ENCODE results near the gene SEMA5A.

The SEMA5A gene

DNA sequence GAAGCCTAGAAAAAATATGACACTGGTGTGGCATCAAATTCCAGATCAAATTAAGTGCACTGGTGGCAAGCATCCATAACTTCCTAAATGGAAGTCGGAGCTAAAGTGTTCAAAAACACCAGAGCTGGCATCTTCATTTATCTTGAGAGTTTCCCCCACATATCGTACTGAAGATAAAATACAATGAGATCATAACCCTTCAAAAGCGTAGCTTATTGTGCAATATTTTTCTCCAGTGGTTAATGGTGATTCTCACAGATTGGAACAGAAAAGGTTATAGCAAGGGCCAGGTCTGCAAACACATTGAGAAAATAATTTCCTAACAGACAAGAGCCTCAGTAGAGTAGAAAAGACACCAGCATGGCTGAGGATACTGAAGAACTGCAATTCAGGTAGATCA, 147.6 kb downstream of the SEMA5A start:
- DNase-seq (ENCODE audit: low read depth in 2 of 2), result no peak

DNA sequence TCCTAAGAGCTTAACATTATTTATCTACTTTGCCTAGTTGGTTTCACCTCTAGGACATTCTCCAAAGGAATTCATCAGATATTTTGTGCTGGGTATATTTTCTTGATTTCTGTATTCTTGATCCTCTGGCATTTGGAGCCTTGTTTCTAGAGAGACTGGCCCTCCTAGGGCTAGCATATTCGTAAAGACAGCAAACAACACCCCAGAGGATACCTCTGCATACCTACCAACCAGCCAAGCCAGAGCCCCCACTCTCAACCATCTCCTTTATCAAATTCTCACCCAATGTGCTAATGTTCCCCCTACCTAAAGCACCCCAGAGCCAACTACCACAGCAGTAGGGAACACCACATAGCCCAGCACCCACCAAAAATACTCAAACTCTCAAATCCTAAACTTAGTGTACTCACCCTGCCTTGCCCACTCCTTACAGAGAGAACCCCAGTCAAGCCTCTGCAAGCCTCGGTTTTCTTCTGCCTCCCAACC, 149.5 kb downstream of the SEMA5A start:
- DNase-seq (ENCODE audit: low read depth in 2 of 2), result no peak

DNA sequence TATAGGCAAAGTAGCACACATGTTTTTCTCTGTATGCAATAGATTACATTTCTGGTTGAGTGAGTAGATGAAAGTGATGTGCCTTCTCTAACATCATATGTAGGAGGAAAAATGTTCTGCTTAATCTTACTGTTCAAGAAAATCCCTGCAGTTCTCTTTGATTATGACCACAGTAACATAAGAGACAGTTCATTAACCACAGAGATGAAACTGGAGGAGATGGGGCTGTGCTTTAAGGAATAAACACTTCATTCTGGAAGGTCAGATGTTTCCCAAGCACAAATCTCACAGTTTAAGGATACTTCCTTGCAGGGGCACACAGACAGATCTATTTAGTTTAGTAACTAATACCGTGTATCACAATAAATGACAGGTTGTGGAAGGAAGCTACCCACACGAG, 150.2 kb downstream of the SEMA5A start:
- DNase-seq (ENCODE audit: low read depth in 2 of 2), result no peak

DNA sequence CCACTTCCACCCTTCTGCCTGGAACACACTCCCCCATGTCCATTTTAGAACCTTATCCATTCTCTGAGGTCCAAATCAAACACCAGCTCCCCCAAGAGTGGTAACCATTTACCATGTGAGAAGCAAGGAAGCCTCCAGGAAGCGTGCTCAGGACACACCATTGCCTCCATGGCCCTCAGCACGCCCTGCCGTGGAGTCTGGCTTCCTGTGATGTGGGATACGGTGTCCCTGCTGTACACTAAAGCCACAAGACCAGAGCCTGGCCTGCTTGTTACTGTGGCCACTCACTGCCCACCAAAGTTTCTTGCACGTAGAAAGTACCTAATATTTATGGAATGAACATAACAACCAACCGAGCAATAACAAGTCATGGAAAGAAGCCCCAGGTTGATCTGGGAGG, 151.7 kb downstream of the SEMA5A start:
- DNase-seq (ENCODE audit: low read depth in 2 of 2), result no peak

DNA sequence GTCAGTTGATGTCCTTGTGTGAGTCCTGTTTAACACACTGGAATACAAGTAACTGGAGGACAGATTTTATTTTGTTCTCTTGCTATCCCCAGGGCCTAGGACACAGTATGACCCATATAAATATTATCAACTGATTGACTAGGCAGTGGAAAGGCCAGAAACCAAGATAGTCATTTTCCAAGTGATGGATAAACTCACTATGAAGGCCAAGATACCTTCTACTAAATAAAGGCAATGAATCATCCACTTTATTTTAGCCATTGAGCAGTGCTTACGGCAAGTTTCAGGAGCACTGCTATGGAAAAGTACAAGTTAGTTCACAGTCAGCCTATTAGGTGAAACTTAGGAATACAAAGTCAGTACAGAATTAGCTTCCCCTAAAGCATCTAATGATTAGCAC, 153.2 kb downstream of the SEMA5A start:
- DNase-seq (ENCODE audit: low read depth in 2 of 2), result no peak

DNA sequence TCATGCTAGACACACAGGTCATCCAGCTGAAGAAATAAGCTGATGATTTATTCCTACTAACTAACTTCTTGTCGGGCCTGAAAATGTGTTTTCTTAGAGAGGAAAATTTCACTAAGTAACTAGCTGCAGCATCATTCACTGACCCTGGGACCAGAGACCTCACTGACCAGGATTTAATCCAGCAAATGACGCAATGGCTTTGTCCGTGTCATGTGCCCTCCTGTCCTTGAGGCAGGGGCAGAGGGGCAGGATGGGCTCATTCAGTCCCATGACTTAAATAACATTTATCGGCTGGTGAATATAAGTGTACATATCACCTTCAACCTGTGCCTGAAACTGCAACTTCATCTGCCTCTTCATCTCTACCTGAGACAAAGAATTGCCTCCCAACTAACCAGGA, 154.8 kb downstream of the SEMA5A start:
- DNase-seq (ENCODE audit: low read depth in 2 of 2), result no peak

DNA sequence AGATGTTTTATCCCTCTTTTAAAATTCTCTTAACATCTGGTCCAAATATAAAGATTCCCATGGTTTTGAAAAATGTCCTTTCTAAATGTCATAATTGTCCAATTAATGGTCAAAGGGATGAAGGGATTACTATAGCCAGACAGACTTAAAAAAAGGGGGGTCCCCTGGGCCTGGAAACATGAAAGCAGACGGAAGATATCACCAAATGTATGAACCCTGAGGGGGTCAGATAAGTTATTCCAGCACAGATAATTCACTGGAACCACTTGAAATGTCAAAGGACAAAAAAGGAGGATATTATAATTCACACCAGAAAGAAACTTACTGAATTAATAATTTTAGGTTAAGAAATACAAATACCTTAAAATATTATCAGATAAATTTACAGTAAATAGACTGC, 155.8 kb downstream of the SEMA5A start:
- no peak for DNase-seq (ENCODE audit: low read depth in 2 of 2)

DNA sequence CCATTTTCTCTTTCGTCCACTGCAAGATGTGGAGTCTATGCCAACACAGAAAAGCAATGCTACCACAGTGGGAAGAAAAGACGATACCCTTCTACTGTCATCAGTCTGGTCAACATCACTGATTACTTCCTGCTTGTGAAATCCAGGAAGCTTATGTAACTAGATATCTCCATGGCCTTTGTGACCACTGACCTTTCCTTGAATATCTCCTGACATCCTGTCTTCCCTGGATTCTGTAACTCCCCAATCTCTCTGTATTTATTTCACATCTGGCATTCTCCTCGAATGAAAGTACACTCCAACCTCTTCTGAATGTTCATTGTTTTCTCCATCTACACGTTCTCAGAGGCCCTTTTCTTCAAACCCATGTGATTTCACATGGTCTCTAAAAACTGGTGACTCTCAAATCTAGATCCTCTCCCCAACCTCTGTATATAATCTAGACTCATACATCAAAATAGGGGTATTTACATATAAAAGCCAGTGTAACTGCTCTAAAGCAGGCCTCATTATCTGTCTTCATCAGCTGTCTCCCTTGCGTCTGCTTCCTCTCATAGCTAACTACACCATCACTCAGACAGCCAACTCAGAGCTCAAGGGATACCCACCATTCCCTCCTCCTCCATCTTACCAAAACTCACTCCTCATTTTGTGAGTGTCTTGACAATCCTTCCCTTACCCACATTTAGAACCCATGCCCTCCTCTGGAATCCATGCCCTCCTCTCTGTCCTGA, 156.8 kb downstream of the SEMA5A start:
- no peak for DNase-seq (ENCODE audit: low read depth in 2 of 2)

DNA sequence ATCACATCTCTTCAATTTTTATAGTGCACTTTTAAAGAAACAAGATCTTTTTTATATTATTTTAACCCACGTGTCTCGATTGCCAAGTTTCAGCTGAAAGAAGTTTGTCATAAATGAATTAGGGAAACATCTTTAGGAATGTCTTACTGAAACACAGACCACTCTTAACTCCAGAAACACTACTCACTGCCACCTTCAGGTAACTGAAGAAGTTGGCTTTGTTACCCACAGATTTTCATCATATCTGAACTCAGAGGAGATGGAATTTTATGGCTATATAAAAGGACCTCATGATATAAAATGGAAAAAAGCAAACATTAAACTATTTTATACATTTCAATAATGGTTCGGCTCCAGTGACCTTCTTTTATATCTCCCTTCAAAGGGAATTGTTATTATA, 158.0 kb downstream of the SEMA5A start:
- no peak for DNase-seq (ENCODE audit: low read depth in 2 of 2)

DNA sequence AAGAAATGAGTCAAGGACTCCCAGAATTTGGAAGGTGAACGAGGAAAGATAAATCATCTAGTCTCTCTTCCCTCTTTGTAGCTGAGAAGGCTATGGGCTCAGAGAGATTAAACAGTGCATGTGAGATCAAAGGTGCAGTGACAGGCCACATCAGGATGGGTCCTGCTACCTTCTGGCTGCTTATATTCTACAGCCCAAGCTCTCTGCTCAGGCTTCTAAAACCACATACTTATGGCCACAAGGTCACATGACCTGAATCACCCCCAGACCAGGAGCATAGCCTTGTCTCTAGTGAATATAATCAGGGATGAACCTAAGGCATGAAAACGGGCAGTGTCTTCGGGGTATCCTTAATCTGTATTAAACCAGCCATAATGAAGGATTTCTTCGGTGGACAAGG, 158.9 kb downstream of the SEMA5A start:
- DNase-seq (ENCODE audit: low read depth in 2 of 2), result no peak

DNA sequence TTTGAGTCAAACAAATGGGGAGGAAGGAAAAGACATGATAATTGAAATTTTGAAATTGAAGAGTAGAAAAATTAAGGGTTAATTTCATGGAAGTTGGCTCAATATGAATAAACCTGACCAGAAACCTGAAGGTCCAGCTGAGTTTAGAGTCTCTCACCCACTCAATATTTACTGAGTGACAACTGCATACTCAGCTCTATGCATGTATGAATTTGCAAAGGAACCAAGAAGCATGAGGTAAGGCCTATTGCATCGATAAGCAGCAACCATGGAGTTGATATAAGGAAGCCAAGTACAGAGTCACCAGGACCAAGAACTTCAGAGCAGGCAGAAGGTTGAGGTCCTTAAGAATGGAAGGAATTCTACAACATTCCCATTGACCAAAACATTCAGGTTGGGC, 163.4 kb downstream of the SEMA5A start:
- no peak for DNase-seq (ENCODE audit: low read depth in 2 of 2)

DNA sequence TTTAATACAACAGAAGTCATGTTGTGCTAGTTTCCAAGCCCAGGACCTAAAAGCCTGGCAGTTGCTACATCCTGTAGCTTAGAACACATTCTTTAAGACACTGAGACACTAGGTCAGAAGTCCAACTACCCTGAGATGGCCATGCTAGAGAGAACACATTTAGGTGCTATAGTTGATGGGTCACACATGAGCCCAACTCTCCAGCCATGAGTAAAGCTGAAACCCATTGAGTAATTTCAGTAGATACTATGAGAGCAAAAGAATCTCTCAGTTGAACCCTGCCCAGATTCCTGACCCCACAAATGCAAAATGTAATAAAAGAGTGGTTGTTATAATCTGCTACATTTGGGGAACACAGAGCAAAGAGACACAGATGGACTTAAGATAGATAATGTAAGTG, 164.4 kb downstream of the SEMA5A start:
- no peak for DNase-seq (ENCODE audit: low read depth in 2 of 2)

DNA sequence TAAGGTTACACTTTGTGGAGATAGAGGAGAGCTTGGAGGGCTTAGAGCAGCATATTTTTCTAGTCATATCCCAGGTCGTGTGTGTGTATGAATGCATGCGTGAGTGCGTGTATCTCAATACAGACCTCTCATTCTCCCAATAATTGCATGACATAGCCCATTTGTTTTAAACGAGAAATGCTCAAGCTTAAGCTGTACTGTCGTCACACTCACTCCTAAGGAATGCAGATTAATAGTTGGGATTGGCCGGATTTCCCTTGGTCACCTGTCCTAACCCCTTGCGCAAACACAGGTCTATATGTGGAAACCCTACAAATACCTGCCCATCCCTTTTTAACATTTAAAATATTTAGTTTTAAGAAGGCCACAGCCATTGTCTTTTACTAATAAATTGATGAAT, 165.8 kb downstream of the SEMA5A start:
- DNase-seq (ENCODE audit: low read depth in 2 of 2), result no peak

DNA sequence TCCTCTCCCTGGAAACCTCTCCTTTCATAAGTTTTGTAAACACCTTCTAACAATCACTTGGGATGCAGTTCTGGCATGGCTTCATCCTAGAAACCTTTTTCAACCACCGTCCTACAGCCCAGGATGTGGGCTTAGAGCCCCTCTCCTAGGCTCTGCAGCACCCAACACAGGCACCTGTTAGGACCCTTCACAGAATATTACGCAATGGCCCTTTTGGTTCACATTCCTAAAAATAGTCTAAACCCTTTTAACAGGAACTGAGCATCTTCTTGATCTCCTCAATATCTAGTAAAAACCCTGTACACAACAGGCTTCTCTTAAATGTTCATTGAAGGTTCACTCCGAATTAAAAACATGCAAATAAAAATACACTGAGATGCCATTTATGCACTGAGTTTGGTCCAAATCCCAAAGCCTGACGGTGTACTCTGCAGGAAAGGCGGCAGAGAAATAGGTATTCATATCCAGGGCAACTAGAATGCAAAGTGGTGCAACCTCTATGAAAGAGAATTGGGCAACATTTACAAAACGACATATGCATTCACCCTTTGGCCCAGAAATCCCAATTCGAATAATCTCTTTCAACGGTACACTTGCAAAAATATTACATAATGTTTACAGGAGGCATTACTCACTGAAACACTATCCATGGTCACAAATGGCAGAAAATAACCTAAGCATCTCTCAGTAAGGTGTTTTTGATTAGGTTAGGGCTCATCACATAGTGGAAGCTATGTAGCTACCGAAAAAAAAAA, 169.3 kb downstream of the SEMA5A start:
- no peak for DNase-seq (ENCODE audit: low read depth in 2 of 2)

DNA sequence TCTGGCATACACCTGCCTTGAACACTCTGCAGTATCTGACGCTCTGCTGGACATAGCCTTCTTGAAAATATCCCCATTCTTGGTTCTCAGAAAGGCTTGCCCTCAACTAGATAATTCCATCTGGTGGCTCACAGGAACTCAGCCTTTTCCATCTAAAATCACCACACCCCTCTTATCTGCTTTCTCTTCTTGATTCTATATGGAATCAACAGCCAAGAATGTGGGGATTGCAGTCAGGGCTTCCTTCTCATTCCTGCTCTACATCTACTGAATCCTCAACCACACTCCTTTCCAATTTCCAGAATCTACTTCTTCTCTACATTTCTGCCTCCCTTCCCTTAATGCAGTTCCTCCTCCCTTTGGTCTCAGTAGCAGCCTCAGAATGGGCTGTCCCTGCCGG, 170.1 kb downstream of the SEMA5A start:
- no peak for DNase-seq (ENCODE audit: low read depth in 2 of 2)

DNA sequence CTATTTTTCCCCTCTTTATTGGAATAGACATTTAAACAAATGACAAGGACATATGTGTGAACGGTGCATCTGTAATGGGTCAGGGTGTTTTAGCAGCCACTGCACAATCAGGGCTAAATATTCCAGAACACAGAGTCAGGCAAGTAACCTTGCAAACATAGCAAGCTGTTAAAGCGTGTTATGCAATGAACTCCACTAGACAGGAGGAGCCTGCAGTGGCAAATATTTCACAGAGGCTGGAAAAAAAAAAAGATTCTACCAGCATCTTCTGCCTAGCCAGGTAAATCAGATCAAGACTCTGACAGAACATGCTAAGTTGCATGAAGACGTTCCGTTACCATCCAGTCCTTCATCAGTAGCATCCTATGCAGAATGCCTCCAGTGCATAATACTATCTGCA, 171.8 kb downstream of the SEMA5A start:
- DNase-seq (ENCODE audit: low read depth in 2 of 2), result no peak

DNA sequence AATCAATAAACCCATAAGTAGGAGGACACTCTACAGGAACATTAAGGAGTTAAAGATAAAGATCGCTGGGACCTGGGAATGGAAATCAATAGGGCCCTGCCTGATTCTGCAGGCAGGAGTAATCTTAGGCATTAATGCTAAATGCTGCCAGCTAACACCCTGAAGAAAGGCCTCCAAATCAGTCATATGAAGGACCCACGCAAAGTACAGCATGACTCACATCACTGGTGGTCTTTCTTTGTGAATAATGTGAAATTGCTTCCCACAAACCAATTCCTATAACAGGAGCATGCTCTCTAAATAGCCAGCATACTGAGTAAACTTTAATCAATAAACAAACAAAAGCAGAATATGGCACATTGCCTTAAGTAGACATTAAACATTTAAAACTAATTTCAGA, 172.3 kb downstream of the SEMA5A start:
- DNase-seq (ENCODE audit: low read depth in 2 of 2), result no peak

DNA sequence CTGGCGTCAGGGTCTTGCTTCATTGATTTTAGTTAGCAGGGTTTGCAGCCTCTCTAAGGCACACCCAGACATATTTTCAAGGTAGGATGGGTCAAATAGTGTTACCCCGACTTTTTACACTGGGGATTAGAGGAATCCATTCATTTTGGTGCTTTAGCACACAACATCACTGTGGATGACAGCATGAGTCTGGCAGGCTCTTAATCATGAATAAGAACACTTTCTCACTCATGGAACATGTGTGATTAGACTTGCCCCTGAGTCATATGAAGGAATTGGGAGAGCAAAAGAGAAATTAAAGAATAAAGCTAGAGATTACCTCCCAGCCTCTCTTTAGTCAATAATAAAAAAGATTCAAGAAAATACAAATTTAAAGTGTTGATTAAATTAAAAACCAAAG, 175.6 kb downstream of the SEMA5A start:
- DNase-seq (ENCODE audit: low read depth in 2 of 2), result no peak

DNA sequence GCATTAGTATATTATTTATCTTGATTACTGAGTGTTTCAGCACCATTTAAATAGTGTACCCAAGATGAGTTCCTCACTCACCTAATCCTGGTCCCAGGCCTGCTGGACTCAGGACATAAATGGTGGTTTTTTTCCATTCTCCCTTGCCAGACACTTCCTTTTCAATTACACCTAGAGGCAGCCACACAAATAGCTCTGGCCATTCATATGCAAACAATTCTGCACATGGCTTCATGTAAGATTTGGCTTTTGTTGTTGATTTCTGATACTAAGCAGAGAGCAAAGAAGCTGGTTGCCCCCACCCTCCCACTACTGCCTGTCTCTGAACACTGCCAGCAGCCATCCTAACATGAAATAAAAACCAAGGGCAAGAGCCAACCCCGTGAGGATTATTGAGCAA, 180.4 kb downstream of the SEMA5A start:
- DNase-seq (ENCODE audit: low read depth in 2 of 2), result no peak

DNA sequence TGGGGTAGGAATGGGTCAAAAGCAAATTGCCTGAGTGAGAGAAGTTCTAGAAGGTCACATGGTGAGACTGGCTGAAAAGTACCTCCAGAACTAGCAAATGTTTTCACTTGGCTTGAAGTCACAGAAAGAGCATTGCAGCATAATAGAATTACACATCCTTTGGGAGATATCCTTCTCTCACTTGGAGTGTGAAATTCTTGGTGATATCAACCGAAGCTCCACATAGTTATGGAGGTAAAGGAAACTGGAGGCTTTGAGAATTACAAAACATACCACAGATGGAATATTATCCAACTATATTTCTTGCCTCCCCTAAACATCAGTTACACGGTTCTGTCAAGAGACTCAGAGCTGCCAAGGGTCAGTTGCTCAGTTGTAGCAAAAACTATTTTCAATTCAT, 182.4 kb downstream of the SEMA5A start:
- DNase-seq (ENCODE audit: low read depth in 2 of 2), result no peak

DNA sequence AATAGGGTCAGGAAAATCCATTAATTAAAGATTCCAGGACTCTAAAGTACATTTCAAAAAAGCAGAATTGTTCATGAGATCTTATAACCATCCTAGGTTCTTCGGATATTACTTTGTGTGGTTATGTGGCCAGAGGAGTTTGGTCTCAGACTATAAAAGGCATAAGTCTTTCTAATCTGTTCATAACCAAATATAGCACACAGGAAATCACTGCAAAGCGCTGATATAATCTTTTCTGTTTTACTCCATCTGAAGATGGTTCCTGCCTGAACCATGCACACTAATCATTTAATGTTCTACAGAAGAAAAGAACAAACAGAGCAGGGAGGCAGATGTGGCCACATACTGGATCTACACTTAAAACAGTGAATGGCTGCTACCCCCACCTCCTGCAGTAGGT, 182.8 kb downstream of the SEMA5A start:
- no peak for DNase-seq (ENCODE audit: low read depth in 2 of 2)

DNA sequence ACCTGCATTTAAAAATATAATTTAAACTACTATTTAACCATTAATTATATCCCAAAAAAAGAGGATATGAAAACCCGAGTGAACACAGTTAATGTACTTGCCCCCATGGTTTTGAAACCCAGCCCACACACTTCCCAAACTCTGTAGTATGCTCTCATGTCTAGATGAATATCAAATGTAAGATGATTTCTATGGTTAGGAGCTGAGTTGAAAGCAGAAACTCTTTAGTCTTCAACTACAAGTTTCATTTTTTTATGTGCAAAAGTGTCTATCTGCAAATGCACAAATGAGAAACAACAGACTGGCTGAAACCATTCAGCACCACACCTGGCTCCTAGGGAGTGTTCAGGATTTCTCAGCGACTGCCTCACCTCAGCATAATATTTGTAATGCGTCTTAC, 183.3 kb downstream of the SEMA5A start:
- DNase-seq (ENCODE audit: low read depth in 2 of 2), result no peak

DNA sequence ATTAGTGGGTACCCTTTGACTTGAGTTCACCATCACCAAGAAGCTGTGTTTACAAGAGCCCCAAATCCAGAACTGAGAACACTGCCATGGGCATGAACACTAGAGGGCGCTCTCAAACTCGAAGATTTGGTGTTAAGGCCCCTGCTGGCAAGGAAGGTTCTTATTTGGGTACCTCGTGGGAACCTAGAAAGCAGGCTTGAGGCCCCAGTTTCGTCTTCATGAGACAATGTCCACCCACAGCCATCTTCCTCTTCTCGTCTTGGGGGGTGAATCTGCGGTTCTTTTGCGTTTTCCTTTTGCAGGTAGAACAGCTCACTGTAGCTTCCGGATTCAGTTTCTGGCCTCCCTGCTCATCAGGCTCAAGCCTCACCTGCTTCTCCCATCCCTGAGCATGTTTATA, 184.0 kb downstream of the SEMA5A start:
- DNase-seq (ENCODE audit: low read depth in 2 of 2), result no peak
